HepG2 (cell line): ENCODE measurements around the gene MXRA7. TPM values are rescaled to one million over a fixed set of nuclear protein-coding genes. Genes with fewer than 3 reads are reported as not detected.
A peak's percentile ranks its signal among the peaks of the same experiment; 100 is the strongest.

ENCODE experiments used
- ATAD3A ChIP-seq: sonication (generic); formaldehyde crosslinking; IDR thresholded peaks from 2 replicates; pipeline ENCODE4 v1.4.0; 2020; ENCODE audit warnings: missing genetic modification reagents
- HHEX ChIP-seq: IDR thresholded peaks from 2 replicates; pipeline ENCODE4 v1.6.1; 2016; ENCODE audit warnings: control low read depth
- KDM1A ChIP-seq: IDR thresholded peaks from 2 replicates; pipeline ENCODE4 v1.6.1; 2016; ENCODE audit warnings: missing compliant biosample characterization
- NCOA5 ChIP-seq: sonication (generic); formaldehyde crosslinking; IDR thresholded peaks from 2 replicates; pipeline ENCODE4 v1.4.0; 2020; ENCODE audit warnings: missing genetic modification reagents
- NRL ChIP-seq: sonication (generic); formaldehyde crosslinking; IDR thresholded peaks from 2 replicates; pipeline ENCODE4 v1.5.0; 2020; ENCODE audit warnings: missing genetic modification reagents, mild to moderate bottlenecking, moderate library complexity, borderline replicate concordance
- SRSF9 ChIP-seq: fragments of 200-400 bp; formaldehyde crosslinking; IDR thresholded peaks from 2 replicates; pipeline ENCODE4 v1.6.1; 2018; ENCODE audit warnings: borderline replicate concordance, mild to moderate bottlenecking, low read depth, low read length; ENCODE audit not compliant: insufficient read depth, poor library complexity, severe bottlenecking
- TBX2 ChIP-seq: sonication (generic); formaldehyde crosslinking; IDR thresholded peaks from 2 replicates; pipeline ENCODE4 v1.5.0; 2020; ENCODE audit warnings: missing genetic modification reagents, mild to moderate bottlenecking, borderline replicate concordance
- ZBTB7A ChIP-seq: sonication (generic); formaldehyde crosslinking; IDR thresholded peaks from 2 replicates; pipeline ENCODE4 v1.8.0; 2022; ENCODE audit warnings: mild to moderate bottlenecking, missing genetic modification reagents
- ZNF17 ChIP-seq: sonication (generic); formaldehyde crosslinking; IDR thresholded peaks from 2 replicates; pipeline ENCODE4 v1.5.0; 2020; ENCODE audit warnings: mild to moderate bottlenecking, missing genetic modification reagents
- ZNF556 ChIP-seq: sonication (generic); formaldehyde crosslinking; IDR thresholded peaks from 2 replicates; pipeline ENCODE4 v1.4.0; 2020; ENCODE audit warnings: mild to moderate bottlenecking, missing genetic modification reagents, borderline replicate concordance
- ZNF607 ChIP-seq: sonication (generic); formaldehyde crosslinking; IDR thresholded peaks from 2 replicates; pipeline ENCODE4 v1.5.1; 2020; ENCODE audit warnings: missing genetic modification reagents, mild to moderate bottlenecking, borderline replicate concordance
- ZNF766 ChIP-seq: sonication (generic); formaldehyde crosslinking; IDR thresholded peaks from 2 replicates; pipeline ENCODE4 v1.5.0; 2020; ENCODE audit warnings: missing genetic modification reagents, borderline replicate concordance
- ZNF782 ChIP-seq: sonication (generic); formaldehyde crosslinking; IDR thresholded peaks from 2 replicates; pipeline ENCODE4 v1.4.0; 2020; ENCODE audit warnings: missing genetic modification reagents, mild to moderate bottlenecking, borderline replicate concordance
- ZNF891 ChIP-seq: sonication (generic); formaldehyde crosslinking; IDR thresholded peaks from 2 replicates; pipeline ENCODE4 v1.5.0; 2020; ENCODE audit warnings: mild to moderate bottlenecking, missing genetic modification reagents
- polyA plus RNA-seq, 8 experiments: library from polyadenylated mRNA; depleted of rRNA in 3 of 8; stranded (reverse) in 7 of 8; unstranded in 1 of 8; fragments of >200 nt; fragmentation: Illumina TruSeq in 4 of 8; extraction: Trizol in 4 of 8; gene quantifications; 2 replicates each; pipeline versions ENCODE4 v1.2.1 to v1.2.3, GENCODE V29; 2011 to 2016; ENCODE audit warnings: low read depth in 4 of 8, missing spikeins in 1 of 8, mixed read lengths in 1 of 8; ENCODE audit not compliant: insufficient read depth in 1 of 8
- total RNA-seq, 5 experiments: library from RNA; depleted of rRNA; stranded (reverse); fragments of >200 nt; fragmentation: Illumina TruSeq; extraction: Trizol; gene quantifications; 2 replicates each; pipeline ENCODE4 v1.2.3, GENCODE V29; 2016; ENCODE audit warnings: low read depth in 1 of 5
- TF ChIP-seq, protein P1 (sequence below): sonication (generic); formaldehyde crosslinking; IDR thresholded peaks from 2 replicates; pipeline ENCODE4 v1.5.1; 2020; ENCODE audit warnings: mild to moderate bottlenecking, missing genetic modification reagents, borderline replicate concordance
- TF ChIP-seq, protein P2 (sequence below): sonication (generic); formaldehyde crosslinking; IDR thresholded peaks from 2 replicates; pipeline ENCODE4 v1.4.0; 2020; ENCODE audit warnings: missing genetic modification reagents; ENCODE audit errors: not compliant biosample characterization
- TF ChIP-seq, protein P3 (sequence below): sonication (generic); formaldehyde crosslinking; IDR thresholded peaks from 2 replicates; pipeline ENCODE4 v1.8.1; 2023; ENCODE audit warnings: mild to moderate bottlenecking, missing genetic modification reagents
- TF ChIP-seq, protein P4 (sequence below): sonication (generic); formaldehyde crosslinking; IDR thresholded peaks from 2 replicates; pipeline ENCODE4 v1.5.1; 2020; ENCODE audit warnings: missing genetic modification reagents, mild to moderate bottlenecking, borderline replicate concordance
- TF ChIP-seq, protein P5 (sequence below): sonication (generic); formaldehyde crosslinking; IDR thresholded peaks from 2 replicates; pipeline ENCODE4 v1.8.1; 2023; ENCODE audit warnings: mild to moderate bottlenecking, missing genetic modification reagents, borderline replicate concordance

The MXRA7 gene
- total and polyA plus RNA-seq, 2 of the 13 experiments (the other 11 are each of a cell fraction or from before 2014, with no cell fraction given): 44.8 to 112 TPM

DNA sequence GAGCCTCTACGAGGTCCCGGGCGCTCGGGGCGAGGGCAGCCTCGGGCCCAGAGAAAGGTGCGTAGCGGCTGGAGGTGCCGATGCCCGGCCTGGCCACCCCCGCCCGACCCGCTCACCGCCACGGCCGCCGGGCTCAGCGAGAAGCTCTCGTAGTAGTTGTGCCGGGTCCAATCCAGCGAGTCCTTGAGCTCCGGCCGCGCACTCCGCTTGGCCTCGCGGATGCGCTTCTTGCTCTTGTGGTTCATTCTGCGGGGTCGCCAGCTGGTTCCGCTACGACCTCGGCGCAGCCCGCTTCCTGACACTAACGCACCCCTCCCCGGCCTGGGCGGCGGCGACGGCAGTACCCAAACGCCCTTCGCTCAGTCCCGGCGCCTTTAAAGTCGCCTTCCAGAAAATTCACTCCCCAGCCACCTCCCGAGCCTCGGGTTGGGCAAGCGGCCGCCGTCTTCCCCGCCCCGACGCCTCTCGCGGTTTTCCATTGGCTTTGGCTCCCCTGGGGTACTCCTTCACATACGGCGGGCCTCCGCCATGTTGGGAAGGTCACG lies 15.5 kb upstream of the MXRA7 start, which contains the start of gene JMJD6 (continued):
- no peak for TF ChIP-seq HHEX (CRISPR knock-in tag)
- TF ChIP-seq, protein P1, sequence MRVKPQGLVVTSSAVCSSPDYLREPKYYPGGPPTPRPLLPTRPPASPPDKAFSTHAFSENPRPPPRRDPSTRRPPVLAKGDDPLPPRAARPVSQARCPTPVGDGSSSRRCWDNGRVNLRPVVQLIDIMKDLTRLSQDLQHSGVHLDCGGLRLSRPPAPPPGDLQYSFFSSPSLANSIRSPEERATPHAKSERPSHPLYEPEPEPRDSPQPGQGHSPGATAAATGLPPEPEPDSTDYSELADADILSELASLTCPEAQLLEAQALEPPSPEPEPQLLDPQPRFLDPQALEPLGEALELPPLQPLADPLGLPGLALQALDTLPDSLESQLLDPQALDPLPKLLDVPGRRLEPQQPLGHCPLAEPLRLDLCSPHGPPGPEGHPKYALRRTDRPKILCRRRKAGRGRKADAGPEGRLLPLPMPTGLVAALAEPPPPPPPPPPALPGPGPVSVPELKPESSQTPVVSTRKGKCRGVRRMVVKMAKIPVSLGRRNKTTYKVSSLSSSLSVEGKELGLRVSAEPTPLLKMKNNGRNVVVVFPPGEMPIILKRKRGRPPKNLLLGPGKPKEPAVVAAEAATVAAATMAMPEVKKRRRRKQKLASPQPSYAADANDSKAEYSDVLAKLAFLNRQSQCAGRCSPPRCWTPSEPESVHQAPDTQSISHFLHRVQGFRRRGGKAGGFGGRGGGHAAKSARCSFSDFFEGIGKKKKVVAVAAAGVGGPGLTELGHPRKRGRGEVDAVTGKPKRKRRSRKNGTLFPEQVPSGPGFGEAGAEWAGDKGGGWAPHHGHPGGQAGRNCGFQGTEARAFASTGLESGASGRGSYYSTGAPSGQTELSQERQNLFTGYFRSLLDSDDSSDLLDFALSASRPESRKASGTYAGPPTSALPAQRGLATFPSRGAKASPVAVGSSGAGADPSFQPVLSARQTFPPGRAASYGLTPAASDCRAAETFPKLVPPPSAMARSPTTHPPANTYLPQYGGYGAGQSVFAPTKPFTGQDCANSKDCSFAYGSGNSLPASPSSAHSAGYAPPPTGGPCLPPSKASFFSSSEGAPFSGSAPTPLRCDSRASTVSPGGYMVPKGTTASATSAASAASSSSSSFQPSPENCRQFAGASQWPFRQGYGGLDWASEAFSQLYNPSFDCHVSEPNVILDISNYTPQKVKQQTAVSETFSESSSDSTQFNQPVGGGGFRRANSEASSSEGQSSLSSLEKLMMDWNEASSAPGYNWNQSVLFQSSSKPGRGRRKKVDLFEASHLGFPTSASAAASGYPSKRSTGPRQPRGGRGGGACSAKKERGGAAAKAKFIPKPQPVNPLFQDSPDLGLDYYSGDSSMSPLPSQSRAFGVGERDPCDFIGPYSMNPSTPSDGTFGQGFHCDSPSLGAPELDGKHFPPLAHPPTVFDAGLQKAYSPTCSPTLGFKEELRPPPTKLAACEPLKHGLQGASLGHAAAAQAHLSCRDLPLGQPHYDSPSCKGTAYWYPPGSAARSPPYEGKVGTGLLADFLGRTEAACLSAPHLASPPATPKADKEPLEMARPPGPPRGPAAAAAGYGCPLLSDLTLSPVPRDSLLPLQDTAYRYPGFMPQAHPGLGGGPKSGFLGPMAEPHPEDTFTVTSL: no peak
- TF ChIP-seq NRL (CRISPR knock-in tag): 0 out of 2 replicates have a peak, but pooled peaks have one; percentile 76
- TF ChIP-seq, protein P2, sequence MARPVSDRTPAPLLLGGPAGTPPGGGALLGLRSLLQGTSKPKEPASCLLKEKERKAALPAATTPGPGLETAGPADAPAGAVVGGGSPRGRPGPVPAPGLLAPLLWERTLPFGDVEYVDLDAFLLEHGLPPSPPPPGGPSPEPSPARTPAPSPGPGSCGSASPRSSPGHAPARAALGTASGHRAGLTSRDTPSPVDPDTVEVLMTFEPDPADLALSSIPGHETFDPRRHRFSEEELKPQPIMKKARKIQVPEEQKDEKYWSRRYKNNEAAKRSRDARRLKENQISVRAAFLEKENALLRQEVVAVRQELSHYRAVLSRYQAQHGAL (CRISPR knock-in tag): no peak
- TF ChIP-seq, protein P3, sequence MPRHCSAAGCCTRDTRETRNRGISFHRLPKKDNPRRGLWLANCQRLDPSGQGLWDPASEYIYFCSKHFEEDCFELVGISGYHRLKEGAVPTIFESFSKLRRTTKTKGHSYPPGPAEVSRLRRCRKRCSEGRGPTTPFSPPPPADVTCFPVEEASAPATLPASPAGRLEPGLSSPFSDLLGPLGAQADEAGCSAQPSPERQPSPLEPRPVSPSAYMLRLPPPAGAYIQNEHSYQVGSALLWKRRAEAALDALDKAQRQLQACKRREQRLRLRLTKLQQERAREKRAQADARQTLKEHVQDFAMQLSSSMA: peak; percentile 100
- no peak for TF ChIP-seq NCOA5 (CRISPR knock-in tag)
- peak; percentile 26; the same call in 1 of the 2 replicates for TF ChIP-seq ZNF607 (CRISPR knock-in tag)
- TF ChIP-seq KDM1A: no peak
- TF ChIP-seq, protein P4, sequence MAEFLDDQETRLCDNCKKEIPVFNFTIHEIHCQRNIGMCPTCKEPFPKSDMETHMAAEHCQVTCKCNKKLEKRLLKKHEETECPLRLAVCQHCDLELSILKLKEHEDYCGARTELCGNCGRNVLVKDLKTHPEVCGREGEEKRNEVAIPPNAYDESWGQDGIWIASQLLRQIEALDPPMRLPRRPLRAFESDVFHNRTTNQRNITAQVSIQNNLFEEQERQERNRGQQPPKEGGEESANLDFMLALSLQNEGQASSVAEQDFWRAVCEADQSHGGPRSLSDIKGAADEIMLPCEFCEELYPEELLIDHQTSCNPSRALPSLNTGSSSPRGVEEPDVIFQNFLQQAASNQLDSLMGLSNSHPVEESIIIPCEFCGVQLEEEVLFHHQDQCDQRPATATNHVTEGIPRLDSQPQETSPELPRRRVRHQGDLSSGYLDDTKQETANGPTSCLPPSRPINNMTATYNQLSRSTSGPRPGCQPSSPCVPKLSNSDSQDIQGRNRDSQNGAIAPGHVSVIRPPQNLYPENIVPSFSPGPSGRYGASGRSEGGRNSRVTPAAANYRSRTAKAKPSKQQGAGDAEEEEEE (CRISPR knock-in tag): 0 out of 2 replicates have a peak, but pooled peaks have one; percentile 22
- TF ChIP-seq ZNF782 (CRISPR knock-in tag): no peak
- no peak for TF ChIP-seq ZNF17 (CRISPR knock-in tag)
- no peak for TF ChIP-seq ZBTB7A (CRISPR knock-in tag)
- peak; percentile 87 for TF ChIP-seq TBX2 (CRISPR knock-in tag)
- TF ChIP-seq, protein P5, sequence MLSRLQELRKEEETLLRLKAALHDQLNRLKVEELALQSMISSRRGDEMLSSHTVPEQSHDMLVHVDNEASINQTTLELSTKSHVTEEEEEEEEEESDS: no peak; the same call in 1 of the 2 replicates
- no peak for TF ChIP-seq ZNF766 (CRISPR knock-in tag)
- no peak for TF ChIP-seq ATAD3A
- no peak for TF ChIP-seq SRSF9
- TF ChIP-seq ZNF556 (CRISPR knock-in tag): no peak
- TF ChIP-seq ZNF891 (CRISPR knock-in tag): peak; percentile 68; the same call in 1 of the 2 replicates
